ENCODE results near the gene NKRF. TPM values are rescaled to one million over a fixed set of nuclear protein-coding genes. Genes with fewer than 3 reads are reported as not detected.

The NKRF gene
- total RNA-seq, 3 donors from 2014 or later (not counting 1 experiment from before 2014, with no cell fraction given), result 6.7 to 9.2 (median 6.9) TPM

DNA sequence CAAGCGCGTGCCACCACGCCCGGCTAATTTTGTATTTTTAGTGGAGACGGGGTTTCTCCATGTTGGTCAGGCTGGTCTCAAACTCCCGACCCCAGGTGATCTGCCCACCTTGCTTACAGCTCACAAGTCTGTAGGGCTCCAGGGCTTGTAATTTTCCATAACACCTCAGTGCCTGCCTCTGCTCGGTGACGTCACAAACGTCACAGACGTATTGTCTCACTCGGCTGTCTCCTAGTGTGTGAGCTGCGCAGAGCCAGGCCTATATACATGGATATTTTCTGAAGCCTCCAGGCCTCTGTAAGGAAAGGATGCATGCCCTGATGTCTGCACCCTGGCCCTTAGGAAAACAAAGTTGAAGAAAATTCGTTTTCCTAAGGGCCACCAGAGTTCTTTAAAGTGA is 8.6 kb upstream of the NKRF start:
- Mint-ChIP-seq H3K27ac (peak overlapping the region in 1 of 2 donors; percentile 80), H3K9me3 (no peaks in the 10 kb centered on the region), H3K4me3 (no peak overlapping the region), H3K27me3 (ENCODE audit: low read depth in 2 of 2) (no peaks in the 10 kb centered on the region), H3K4me1 (peaks cover 11 to 20% of the 10 kb centered on the region in 2 donors), H3K36me3 (no peaks in the 10 kb centered on the region)
- no peak for ATAC-seq
- H3K27ac ChIP-seq (ENCODE audit: low read length), result no peak overlapping the region
- DNase-seq, result no peak
- TF ChIP-seq, protein P1, sequence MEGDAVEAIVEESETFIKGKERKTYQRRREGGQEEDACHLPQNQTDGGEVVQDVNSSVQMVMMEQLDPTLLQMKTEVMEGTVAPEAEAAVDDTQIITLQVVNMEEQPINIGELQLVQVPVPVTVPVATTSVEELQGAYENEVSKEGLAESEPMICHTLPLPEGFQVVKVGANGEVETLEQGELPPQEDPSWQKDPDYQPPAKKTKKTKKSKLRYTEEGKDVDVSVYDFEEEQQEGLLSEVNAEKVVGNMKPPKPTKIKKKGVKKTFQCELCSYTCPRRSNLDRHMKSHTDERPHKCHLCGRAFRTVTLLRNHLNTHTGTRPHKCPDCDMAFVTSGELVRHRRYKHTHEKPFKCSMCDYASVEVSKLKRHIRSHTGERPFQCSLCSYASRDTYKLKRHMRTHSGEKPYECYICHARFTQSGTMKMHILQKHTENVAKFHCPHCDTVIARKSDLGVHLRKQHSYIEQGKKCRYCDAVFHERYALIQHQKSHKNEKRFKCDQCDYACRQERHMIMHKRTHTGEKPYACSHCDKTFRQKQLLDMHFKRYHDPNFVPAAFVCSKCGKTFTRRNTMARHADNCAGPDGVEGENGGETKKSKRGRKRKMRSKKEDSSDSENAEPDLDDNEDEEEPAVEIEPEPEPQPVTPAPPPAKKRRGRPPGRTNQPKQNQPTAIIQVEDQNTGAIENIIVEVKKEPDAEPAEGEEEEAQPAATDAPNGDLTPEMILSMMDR (IDR thresholded peaks at IDR 0.05), result no peak
- intact Hi-C loops (cut with micrococcal nuclease), result no loop called here
- H3K9me3 ChIP-seq (ENCODE audit: control insufficient read depth, insufficient read depth, low read length), result no peaks in the 10 kb centered on the region
- H3K4me1 ChIP-seq (ENCODE audit: control insufficient read depth, insufficient read depth, low read length), result peaks cover 7% of the 10 kb centered on the region
- 93% methylated on average over 12 of the region's 13 CpGs for WGBS (ENCODE audit: insufficient coverage)
- H3K27me3 ChIP-seq (ENCODE audit: control insufficient read depth, insufficient read depth, low read length), result no peaks in the 10 kb centered on the region
- H3K4me3 ChIP-seq (ENCODE audit: low read length), result no peak overlapping the region
- no peaks in the 10 kb centered on the region for H3K36me3 ChIP-seq (ENCODE audit: control insufficient read depth, insufficient read depth, low read length)

DNA sequence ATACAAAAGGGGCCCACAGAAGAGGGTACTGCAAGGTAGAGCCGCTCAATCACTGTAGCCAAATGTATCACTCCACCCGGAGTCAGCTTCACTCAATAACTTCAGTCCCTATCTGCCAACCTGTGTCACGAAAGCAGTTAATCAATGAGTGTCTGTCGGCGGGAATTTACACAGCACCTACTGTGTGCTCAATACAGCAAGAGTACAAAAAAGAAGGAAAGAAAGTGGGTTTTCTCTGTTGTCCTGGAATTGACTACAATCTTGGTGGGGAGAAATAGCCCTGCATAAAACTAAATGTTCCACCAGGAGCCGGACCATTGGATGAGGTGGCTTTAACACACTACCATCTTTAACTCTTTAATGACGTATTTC is 780 bp upstream of the NKRF start:
- WGBS (ENCODE audit: insufficient coverage), result 90% methylated on average over 4 of the region's 7 CpGs
- TF ChIP-seq, protein P1 (IDR thresholded peaks at IDR 0.05), result no peak
- H3K27ac Mint-ChIP-seq, result peak overlapping the region; percentile 95 to 96
- no peaks in the 10 kb centered on the region for H3K36me3 Mint-ChIP-seq
- intact Hi-C loops (cut with micrococcal nuclease), result loop anchor here (10.0 kb wide), 2 partner anchors 78 to 148 kb away; partner anchors contain the start of gene SOWAHD
- ATAC-seq (no peak), DNase-seq (no peak)
- no peaks in the 10 kb centered on the region for H3K9me3 Mint-ChIP-seq
- H3K36me3 ChIP-seq (ENCODE audit: control insufficient read depth, insufficient read depth, low read length), result no peaks in the 10 kb centered on the region
- peak overlapping the region; percentile 98 for H3K27ac ChIP-seq (ENCODE audit: low read length)
- peaks cover 21 to 25% of the 10 kb centered on the region in 2 donors for H3K4me1 Mint-ChIP-seq
- peak overlapping the region; percentile 70 for H3K4me3 ChIP-seq (ENCODE audit: low read length)
- H3K4me3 Mint-ChIP-seq, result peak overlapping the region; percentile 95
- no peaks in the 10 kb centered on the region for H3K27me3 ChIP-seq (ENCODE audit: control insufficient read depth, insufficient read depth, low read length)
- H3K27me3 Mint-ChIP-seq (ENCODE audit: low read depth in 2 of 2), result no peaks in the 10 kb centered on the region
- no peaks in the 10 kb centered on the region for H3K9me3 ChIP-seq (ENCODE audit: control insufficient read depth, insufficient read depth, low read length)
- peaks cover 16% of the 10 kb centered on the region for H3K4me1 ChIP-seq (ENCODE audit: control insufficient read depth, insufficient read depth, low read length)

DNA sequence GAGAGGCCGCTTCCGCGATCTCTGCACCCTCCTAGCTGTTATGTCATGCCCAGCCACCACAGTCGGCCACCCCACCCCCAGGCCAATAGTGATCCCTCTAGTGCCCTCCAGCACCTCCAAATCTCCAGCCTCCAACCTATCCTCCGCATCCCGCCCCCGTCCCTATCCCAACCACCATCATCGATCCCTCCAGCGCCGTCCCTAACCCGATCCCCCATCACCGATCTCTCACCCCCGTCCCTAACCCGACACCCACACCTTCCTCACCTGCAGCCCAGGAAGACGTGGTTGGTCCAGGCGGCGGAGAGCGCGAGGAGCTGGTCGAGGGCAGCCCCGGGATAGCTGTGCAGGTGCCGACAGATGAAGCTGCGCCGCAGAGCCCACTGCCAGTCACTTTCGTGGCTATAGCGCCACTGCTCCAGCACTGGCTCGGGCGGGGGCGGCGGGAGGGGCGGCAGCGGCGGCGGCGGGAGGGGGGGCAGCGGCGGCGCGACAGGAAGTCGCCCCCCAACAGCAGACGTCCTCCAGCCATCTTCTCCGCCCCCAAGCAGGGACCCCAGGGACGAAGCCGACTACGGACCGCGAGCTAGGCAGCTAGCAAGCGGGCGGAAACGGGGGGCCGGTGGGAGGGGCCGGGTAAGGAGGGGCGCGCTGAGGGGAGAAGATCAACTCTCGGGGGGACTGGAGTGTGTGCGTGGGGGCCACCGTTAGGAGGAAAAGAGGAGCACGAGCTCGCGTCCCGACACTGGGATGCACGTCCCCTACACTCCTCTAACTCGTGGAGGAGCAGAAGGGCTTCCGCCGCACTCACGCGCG is 552 bp downstream of the NKRF start:
- intact Hi-C loops (cut with micrococcal nuclease), result loop anchor here (10.0 kb wide), 2 partner anchors 79 to 149 kb away; partner anchors contain the start of gene SOWAHD
- Mint-ChIP-seq H3K27ac (peak overlapping the region; percentile 95 to 96), H3K4me3 (peak overlapping the region; percentile 95), H3K4me1 (peaks cover 21 to 25% of the 10 kb centered on the region in 2 donors), H3K27me3 (ENCODE audit: low read depth in 2 of 2) (no peaks in the 10 kb centered on the region), H3K36me3 (no peaks in the 10 kb centered on the region), H3K9me3 (no peaks in the 10 kb centered on the region)
- no peaks in the 10 kb centered on the region for H3K9me3 ChIP-seq (ENCODE audit: control insufficient read depth, insufficient read depth, low read length)
- H3K4me3 ChIP-seq (ENCODE audit: low read length), result peak overlapping the region; percentile 70
- peak; percentile 47 to 72 (median 52) for ATAC-seq
- under 1% methylated on average over 65 of the region's 68 CpGs for WGBS (ENCODE audit: insufficient coverage)
- H3K27me3 ChIP-seq (ENCODE audit: control insufficient read depth, insufficient read depth, low read length), result no peaks in the 10 kb centered on the region
- TF ChIP-seq, protein P1 (IDR thresholded peaks at IDR 0.05), result no peak
- peak; percentile 29 to 66 for DNase-seq
- H3K27ac ChIP-seq (ENCODE audit: low read length), result peak overlapping the region; percentile 98
- no peaks in the 10 kb centered on the region for H3K36me3 ChIP-seq (ENCODE audit: control insufficient read depth, insufficient read depth, low read length)
- H3K4me1 ChIP-seq (ENCODE audit: control insufficient read depth, insufficient read depth, low read length), result peaks cover 16% of the 10 kb centered on the region

Data from natural killer cell (primary cell).